Endometrial microvascular endothelial cells (primary cell): ENCODE data around the gene ROBO2. TPM values are rescaled to one million over a fixed set of nuclear protein-coding genes. Genes with fewer than 3 reads are reported as not detected.

Experiments
- in situ Hi-C: cut with HindIII; loops from 2 replicates; pipeline ENCODE4 v1.10.0; 2017; ENCODE audit warnings: low sequenced_read_pairs, low pct_unique_long_range_greater_than_20kb; ENCODE audit errors: inconsistent ontology term
- total RNA-seq: library from RNA; depleted of rRNA; stranded (reverse); fragments of >200 nt; gene quantifications from one replicate; pipeline ENCODE4 v1.2.3, GENCODE V29; 2015; ENCODE audit errors: inconsistent ontology term

ROBO2 gene
- total RNA-seq, 1 donor from 2014 or later, result 0.09 TPM

DNA sequence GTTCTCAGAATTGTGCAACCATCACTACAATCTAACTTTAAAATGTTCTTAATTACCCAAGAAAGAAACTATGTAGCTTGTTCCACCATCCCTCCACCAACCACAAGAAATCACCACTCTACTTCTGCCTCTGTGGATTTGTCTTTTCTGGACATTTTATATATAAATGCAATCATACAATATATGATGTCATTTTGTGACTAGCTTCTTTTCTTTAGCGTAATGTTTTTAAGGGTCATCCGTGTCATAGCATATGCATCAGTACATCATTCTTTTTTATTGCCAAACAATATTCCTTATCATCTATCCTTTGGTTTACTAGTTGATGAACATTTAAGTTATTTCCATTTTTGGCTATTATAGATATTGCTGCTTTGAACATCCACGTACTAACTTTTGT is 5.8 kb downstream of the ROBO2 start:
- in situ Hi-C loops, result no loop called here

DNA sequence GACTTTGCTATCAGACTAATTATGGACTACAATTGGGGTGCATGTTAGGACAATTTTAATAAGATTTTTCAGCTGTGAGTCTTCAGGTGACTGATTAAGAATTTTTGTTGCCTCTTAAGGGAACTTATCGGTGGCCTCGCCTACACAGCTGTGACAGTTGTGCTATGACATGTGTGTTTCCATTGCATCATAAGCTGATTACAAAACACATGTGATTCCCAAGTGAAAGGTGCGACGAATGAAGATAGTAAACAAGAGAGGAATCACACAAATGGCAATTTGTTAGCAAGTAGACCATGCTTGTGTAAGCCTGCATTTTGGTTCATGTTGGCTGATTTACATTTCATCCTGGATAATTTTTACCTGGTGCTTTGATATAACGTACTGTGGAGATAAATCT is 8.3 kb downstream of the ROBO2 start:
- in situ Hi-C loops, result no loop called here

DNA sequence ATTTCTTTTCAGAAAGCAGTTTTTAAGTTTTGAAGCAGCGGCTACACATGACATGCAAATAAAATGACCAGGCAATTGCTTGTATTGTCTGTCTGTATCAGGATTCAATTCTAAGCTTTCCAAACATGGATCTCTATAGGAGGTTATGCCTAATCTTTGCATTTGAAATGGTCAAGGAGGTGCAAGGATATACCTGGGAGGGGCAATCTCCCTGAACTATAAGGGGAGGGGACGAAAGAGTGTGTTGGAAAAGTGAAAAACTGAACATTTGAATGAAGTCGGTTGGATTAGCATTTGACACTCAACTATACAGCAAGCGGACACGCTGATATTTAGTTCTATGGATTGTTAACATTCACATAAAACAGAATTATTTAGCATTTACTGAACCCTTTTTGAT is 11.7 kb downstream of the ROBO2 start:
- in situ Hi-C loops, result no loop called here

DNA sequence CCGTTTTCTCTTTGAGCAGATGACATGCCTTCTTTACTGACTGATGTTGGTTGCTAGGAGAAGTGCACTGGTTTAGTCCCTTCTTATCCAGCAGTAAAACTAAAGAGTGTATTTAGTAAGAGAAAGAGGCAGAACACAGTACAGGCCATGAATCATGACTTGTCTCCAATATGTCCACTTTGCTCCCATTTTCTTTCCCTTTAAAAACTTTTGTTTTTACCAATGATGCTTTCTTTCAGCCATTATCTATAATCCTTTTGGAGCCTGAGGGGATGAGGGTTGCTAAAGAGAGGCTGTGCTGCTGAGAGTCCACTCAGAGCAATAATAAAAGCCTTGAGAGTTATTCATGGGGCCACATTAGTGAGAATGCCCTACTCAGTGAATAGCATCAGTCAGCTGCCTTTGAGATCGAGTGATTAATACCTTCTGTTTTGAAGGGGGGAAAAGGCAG is 12.2 kb downstream of the ROBO2 start:
- in situ Hi-C loops, result no loop called here

DNA sequence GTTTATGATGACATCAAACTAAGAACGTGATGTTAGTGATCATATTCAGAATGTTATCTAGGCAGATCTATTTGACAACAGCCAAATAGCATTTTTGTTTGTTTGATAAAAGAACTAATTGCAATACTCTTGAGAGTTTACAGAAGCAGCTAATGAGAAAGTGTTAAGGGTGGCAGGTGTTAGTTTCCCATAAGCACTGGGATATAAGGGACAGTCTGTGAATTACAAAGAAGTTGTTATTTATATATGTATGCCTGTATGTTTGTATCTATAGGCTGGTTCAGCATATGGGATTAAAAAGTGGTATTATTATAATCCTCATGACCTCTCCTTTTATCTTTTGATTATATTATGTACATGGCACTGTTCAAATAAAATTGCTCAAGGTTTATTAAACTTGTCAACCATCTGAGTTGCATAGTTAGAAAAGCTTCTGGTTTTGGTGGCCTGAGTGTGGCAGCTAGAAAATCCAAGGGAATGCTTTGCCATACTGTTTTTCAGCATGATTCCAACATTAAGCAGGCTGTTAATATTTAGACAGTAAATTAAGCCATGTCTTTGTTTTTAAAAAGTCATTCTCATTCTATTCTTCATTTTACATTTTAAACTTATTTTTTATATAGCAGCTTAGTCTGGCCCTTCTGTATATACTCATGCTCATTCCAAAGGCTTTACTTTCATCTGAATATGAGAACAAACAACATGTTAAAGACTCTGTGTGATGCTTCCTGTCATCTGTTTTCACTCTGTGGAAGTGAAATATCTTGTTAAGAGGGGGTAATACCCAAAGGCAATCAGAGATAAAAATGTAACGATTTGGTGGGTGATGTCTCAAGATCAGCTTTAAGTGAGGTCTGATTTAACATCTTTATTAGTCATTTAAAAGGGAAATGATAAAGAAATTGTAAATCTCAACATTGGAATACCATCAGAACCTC is 13.1 kb downstream of the ROBO2 start:
- in situ Hi-C loops, result no loop called here

DNA sequence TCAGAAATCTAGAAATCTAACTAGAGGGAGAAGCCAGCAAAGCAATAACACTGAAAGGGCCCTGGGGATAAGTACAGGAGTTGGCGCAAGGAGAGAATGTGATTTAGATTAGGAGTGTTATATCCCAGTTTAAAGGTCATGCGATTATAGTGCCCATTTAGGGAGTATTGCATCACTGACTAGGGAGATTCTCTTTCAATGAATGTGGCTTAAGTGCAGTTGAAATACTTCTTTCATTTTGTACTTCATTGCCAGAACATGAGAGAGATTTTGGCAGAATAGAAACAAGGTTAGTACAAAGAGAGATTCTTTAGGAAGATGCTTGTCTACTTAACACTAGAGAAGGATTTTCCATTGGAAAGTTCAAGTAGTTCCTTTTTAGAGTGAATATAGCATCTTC is 13.9 kb downstream of the ROBO2 start:
- in situ Hi-C loops, result no loop called here

DNA sequence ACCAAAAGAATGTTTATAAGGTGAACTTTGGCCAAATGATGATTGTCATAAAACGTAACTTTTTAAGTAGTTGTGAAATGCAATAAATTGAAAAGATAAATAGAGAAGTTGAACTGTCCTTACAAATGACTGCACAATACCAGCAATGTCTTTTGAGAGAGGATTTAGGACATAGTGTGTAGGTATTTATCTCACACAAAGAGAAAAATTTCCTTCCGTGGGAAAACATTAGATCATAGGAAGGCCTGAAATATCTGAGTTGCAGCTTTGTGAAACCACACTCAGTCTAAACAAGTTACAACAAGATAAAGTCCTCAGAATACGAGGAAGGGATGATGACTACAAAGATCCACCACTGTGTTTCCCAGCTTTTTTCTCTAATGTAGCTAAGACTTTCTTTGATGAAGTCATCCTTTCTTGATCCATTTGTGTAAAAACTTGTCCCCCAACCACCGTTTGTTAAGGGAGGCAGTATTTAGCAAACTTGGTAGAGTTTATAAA is 16.0 kb downstream of the ROBO2 start:
- in situ Hi-C loops, result no loop called here

DNA sequence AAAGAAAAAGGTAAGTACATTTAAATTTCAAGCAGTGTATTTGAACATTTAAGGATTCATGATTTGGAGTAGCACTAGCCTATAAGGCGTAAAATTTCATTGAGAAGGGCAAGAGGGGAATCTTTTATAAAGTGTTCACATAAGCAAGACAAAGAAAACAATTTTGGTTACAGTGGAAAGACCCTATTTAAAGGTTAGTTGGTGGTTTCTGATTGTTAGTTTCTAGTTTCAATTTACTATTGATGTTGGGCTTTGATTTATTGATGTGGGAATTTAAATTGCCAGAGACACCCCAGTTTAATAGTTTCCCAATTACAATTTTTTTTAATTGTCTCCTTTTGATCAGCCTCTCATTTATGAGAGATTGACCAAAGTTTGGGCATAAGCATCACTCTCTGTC is 19.5 kb downstream of the ROBO2 start:
- in situ Hi-C loops, result no loop called here

DNA sequence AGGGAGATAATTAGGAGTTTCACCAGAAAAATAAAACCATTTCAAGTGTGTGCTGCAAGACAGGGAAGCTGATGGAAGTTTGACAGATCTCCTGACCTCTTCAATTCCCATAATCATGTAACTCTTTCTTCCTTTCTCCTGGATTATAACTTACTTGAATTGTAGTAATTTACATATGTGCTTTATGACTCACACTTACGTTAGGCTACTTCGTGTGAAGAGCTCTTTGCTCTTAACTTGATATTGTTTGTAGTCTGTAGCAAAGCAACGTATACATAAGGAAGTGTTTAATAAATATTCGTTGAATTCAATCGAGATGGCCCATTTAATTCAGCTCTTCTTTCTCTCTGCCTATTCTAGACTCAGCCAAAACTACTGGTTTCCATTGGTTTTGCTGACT is 23.5 kb downstream of the ROBO2 start:
- in situ Hi-C loops, result no loop called here

DNA sequence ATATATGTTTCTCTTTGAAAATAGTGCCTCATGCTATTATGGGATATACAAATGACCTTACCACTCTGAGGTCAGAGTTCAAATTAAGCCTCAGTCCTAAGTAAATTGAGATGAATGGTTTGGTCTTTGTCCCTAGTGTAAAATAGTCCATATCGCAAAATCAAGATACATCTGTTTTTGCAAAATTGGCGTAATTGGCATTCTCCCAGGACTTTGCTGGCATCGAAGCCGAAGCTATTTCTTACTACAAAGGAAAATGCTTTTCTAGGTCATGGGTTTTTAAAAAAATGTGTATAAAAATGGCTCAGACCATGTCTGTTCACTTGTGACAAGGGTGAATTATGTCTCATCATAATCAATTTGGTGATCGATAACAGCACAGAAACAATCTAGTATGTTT is 25.9 kb downstream of the ROBO2 start:
- in situ Hi-C loops, result no loop called here

DNA sequence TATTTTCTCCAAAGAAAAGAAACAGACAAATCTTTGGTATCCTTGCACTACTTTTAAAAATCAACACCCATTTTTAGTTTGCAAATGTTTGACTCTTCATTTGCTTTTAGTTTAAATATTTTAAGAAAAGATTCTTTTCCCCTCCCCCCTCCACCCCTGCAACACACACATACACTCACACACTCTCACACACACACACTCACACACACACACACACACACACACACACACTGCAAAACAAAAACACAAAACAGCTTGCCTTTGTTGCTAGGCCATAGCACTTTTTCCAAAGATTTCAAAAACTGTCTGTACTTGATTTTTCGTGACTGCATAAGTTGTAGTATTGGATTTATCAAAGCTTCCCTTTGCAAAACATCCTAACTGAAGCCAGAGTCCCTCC is 26.9 kb downstream of the ROBO2 start:
- in situ Hi-C loops, result no loop called here

DNA sequence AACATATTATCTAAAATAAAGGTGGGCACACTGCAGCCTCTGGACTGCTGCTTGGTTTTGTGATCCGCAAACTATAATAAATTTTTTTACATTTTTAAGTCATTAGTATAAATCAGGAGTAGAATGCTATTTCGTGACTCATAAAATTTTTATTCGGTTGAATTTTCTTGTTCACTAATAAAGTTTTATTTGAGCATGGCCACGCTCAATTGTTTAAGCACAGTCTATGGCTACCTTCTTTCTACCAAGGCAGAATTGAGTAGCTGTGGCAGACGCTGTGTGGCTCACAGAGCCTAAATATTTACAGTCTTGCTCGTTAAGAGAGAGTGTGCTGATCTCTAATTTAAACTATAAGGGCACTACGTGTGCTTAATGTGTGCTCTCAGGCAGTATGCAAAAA is 28.9 kb downstream of the ROBO2 start:
- in situ Hi-C loops, result no loop called here

DNA sequence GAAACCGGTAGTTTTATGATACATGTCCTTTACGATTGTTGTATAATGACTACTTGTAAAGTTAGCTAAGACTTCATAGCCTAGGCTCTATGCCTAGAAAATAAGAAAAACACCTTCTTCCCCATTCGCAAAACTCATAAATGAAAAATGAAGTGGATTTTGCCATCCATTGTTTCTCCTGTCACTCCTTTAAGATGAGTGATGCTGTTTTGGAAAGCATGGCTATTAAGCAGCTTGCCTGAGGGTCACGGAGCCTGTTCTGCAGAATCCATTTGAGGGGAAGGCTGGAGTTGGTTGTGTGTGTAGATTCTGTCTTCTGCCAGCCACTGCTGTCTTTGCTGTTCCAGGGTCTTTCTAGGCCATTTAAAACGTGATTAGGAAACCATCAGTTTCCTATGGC is 31.5 kb downstream of the ROBO2 start:
- in situ Hi-C loops, result no loop called here

DNA sequence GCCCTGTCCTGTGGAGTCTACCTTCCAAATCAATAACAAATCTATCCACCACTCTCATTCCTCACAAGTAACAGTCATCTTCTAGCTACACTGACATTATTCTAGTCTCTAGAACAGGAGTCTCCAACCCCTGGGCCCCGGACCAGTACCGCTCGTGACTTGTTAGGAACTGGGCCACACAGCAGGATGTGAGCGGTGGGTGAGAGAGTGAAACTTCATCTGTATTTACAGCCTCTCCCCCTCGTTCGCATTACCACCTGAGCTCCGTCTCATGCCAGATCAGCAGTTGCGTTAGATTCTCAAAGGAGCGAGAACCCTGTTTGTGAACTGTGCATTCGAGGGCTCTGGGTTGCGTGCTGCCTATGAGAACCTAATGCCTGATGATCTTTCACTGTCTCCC is 31.9 kb downstream of the ROBO2 start:
- in situ Hi-C loops, result no loop called here

DNA sequence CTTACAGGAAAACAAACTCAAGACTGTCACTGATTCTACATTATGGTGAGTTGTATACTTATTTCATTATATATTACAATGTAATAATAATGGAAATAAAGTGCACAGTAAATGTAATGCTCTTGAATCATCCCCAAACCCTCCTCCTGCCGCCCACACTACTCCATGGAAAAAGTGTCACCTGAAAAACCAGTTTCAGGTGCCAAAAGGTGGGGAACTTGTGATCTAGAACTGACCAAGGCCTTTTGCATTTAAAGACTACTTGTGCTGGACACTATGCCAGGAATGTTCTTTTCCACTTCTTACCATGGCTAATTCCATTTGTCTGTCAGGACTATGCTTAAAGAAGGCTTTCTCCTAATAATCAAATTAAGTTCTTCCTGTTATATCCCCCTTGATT is 32.3 kb downstream of the ROBO2 start:
- in situ Hi-C loops, result no loop called here

DNA sequence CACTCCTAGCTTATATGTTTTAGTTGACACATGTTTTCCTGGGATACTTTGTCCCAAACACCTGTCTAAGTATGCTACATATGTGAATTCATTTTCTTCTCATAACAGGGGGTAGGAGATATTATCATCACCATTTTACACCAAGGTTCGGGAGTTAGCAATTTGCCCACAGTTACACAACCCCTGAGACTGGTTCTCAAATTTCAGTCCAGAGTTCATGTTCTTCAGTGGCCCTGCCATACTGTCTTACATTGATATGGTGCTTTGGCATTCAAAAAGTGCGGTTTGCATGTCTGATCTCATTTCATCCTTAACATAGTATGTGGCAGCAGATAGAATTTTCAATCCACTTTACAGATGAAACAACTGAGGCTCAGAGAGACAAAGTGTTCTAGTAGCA is 38.4 kb downstream of the ROBO2 start:
- in situ Hi-C loops, result no loop called here

DNA sequence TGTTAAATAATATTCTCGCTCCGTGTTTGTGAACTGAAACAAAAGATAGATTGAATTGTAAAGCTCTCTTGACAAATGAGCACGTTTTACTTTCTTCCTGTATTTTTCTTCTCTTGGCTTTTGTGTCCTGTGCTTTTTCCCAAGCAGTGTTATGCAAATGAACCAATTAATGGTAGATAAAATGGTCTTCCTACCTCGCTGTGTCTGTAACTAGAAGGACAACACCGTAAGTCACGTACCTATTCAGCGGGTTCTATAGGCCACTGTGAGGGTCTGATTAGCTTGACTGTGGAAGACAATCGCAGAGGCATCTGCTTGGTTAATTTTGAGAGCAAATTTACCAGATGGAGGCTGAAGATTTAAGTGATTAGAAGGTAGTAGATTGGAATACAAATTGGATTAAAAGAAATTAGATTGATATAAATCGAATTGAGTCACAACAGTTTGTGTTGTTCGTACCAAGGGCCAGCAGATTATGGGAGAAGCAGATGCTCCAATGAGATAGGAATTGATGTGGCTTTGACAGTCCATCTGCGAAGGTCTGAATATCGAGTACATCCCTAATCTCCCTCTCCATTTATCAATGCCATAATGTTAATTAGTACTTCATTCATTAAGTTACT is 40.2 kb downstream of the ROBO2 start:
- in situ Hi-C loops, result no loop called here

DNA sequence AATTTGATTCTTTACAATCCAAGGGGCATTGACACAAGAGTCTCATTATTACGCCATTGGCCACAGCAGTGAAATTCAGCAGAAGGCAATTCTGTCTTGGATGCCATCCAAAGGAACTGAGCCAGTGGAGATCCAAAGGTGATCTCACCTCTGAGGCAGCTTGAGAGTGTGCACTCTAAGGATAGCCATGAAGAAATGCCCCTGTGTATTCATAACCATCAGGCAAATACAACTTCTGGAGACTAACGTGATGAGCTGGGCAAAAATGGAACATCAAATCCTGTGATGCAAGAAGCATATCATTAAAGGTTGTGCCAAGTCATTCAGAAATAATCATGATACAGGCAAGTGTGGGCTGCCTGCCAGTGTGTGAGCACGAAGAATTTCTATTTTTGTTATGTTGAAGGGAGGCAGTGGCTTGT is 41.4 kb downstream of the ROBO2 start:
- in situ Hi-C loops, result no loop called here

DNA sequence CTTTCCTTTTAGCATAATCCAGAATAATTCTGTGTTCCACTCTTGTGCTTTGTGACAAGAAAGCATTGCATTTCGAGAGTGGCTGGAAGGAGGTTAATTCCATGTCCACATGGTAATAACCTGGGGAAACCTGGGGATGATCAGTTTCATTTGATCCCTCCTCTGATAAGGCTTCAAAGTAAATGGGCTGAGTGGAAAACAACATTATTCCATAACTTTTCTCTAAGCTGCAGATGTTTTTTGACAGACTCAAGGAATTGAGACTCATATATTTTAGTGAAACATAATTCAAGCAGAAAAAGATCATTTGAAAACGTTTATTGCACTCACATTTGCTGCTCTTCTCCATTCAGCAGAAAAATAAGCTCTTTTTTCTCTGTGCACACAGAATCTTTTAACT is 44.6 kb downstream of the ROBO2 start:
- in situ Hi-C loops, result no loop called here

DNA sequence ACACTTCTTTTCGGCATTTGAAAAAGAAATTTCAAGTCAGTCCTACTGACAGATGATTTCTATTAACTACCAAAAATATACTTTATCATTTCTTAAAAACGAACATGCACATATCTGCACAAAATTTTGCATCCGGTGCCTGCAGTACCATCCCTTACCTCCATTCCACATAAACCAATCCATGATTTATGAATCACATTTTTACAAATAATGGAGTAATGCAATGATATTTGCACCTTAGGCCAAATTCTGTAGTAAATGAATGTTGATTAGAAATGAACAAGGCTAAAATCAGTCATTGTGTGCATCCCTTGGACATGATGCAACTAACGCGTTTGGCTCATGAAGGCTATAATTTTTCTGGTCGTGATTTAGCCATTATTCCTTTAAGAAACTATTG is 46.5 kb downstream of the ROBO2 start:
- in situ Hi-C loops, result no loop called here
